GM18526 (cell line): Measurements from ENCODE around the gene NAP1L4.

ENCODE experiments used
- POLR2A ChIP-seq: IDR thresholded peaks from 3 replicates; pipeline ENCODE4 v1.6.1; 2011; ENCODE audit not compliant: insufficient read length; ENCODE audit errors: extremely low read depth

The NAP1L4 gene

GRCh38 chr11:2940921-2941821 is 51.0 kb downstream of the NAP1L4 start:
- no peak for TF ChIP-seq POLR2A

GRCh38 chr11:2940147-2940920 is 51.8 kb downstream of the NAP1L4 start:
- TF ChIP-seq POLR2A, result no peak

DNA sequence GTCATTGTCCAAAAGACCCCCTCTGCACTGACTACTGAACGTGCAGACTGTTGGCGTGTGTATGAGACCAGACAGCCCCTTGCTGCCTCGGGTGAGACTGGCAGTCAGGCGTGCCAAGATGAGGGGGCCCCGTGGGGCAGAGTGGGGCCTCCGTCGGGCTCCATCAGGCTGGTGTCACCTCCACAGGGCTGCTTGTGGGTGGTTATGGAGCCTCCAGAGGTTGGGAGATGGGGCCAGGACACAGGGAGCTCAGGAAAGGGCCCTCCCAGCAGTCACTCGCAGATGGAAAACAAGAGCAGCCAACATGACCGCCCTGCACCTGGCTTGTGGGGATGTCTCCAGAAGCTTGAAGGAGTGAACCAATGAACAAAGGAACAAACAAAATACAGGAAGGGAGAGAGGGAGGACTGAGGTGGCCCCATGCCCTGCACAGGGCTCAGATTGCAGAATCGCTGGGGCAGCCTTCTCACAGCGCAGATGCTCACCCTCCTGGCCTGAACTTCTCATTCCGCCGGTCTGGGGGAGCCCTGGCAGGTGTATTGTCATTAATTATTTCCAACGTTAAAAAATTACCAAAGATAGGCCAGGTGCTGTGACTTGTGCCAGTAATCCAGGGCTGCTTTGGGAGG is 57.4 kb downstream of the NAP1L4 start:
- TF ChIP-seq POLR2A, result no peak

GRCh38 chr11:2934021-2934550 is 58.0 kb downstream of the NAP1L4 start:
- TF ChIP-seq POLR2A, result no peak

GRCh38 chr11:2933375-2934020 is 58.6 kb downstream of the NAP1L4 start:
- TF ChIP-seq POLR2A, result peak; percentile 21

DNA sequence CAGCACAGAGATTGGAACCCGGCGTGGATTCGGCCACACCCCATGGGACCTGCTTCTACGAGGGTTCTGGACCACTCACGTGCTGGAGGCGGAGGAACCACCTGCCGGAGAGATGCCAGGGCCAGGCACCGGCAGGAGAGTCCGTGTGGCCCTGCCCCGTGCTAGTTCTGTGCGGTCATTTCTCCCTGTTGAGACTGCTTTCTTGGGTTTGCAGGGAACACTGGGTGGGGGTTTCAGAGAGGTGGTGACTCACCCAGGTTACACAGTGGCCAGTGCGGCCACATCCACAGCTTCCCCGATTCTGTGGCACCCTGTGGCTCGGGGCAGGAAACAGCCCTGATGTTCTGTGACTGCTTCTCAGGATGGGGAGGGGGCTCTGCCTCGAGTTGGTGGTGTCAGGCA is 59.3 kb downstream of the NAP1L4 start:
- TF ChIP-seq POLR2A, result no peak

DNA sequence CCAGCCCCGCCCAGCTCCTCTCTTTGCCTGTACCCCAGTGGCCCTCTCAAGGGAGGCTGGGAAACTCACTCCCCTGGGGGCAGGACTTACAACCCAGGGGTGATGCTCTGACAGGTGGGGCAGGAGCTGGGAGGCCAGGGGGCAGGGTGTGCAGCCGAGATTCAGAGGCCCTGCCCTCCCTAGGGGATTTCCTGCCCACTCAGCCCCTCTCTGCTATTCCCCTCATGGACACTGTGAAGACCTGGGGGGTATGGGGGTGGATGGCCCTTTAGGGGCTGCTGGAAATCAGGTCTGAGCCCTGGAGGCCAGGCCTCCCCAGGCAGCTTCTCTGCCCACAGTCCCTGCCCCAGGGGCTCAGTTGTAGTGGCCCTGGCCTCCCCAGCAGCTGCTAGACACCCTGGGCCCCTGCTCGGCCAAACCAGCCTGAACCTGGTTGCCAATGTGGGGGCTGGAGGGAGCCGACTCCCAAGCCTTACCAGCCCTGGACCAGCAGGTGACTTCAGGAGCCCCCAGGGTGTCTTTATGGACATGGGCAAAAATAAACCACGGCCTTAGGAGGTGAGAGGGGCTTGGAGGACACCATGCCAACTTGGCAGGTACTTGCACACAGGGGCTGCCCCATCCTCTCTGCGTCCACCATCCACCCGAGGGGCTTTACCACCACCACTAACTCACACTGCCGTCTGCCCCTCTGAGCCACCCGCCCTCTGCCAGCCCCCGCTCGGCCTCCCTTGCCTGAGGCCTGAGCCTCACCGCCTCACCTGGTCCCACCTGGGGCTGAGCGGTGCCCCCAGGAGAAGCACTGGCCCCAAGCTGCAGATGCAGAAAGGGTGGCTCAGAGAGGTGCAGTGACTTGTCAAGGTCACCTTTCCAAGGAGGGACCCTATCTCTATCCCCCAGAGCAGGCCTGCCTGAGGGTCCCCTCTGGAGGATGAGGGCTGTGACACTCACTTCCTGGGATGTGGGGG is 60.1 kb downstream of the NAP1L4 start:
- TF ChIP-seq POLR2A, result no peak

GRCh38 chr11:2931420-2931746 is 60.7 kb downstream of the NAP1L4 start:
- TF ChIP-seq POLR2A, result no peak

GRCh38 chr11:2930704-2931419 is 61.3 kb downstream of the NAP1L4 start:
- no peak for TF ChIP-seq POLR2A

DNA sequence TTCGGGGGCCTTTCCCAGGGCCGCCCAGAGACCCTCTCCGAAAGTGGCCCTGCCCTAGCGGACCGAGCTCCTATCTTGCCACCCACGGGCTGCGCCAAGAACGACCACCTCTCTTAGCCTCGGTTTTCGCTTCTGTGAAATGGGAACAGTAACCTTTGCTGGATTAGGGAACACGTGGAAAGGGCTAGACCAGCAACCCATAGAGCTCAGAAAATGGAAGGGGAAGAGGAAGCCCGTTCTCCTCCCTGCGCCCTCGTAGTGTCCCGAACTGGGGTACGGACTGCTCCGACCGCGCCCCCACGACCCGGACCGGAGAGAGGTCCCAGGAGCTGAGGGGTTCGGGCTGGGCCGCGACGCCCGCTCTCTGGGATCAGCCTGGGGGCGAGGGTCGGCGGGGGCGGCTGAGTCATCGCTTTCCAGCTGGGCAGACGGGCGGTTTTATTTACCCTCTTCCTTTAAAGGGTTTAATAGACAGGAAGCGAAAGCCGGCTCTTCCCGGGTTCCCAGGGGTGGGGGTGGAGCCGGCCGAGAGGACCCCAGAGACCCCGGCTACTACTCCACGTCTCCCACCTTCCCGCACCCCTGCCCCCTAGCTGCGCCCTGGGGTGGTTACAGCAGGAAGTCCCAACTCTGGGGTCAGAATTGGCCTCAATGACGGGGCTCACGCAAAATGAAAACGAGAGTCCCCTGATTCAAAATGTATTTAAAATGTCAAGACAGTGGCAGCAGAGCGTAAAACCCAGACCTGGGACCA is 62.0 kb downstream of the NAP1L4 start:
- peak; percentile 21 for TF ChIP-seq POLR2A

GRCh38 chr11:2929531-2929949 is 62.6 kb downstream of the NAP1L4 start:
- no peak for TF ChIP-seq POLR2A

DNA sequence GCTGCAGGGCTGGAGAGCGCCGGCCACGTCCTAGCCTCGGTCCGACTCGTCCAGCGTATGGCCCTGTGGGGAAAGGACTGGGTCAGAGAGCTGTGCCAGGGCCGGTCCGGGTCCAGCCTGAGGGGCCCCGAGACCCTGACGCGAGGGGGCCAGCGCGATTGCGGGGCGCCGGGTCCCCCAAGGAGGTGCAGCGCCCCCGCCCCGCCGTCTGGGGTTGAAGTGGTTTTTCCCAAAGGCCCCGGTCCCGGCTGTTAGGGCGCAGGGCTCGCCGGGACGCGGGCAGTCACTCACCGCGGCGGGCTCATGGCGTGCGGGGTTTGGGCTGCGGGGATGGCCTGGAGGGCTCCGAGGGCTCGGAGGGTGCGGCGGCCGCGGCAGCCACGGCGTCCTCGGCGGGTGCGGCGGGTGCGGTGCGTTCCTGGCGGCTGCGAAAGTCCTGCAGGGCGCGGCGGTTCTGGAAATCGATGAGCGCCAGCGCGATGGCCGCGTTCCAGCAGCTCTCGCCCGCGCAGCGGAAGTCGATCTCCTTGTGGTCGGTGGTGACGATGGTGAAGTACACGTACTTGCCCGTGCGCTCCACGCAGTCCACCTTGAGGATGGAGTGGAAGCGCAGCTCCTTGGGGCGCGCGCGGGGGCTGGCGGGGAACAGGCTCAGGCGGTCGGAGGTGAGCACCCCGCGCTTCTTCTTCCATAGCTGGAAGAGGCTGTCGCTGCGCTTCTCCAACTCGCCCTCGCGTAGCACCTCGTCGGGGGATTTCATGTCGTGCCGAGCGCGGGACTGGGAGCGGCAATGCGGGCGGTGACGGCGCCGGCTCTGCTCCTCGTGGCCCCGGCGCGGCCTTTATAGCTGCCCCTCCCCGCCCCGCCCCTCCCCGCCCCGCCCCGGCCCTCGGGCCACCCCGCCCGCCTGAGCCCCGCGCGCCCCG is 63.3 kb downstream of the NAP1L4 start, which contains the start of gene PHLDA2:
Gene PHLDA2, minus strand, starts transcription at position 816 of the 926 bp plus-strand sequence. Its CDS starts 56 bp downstream, at position 760.
- TF ChIP-seq POLR2A, result peak; percentile 65
